ENCODE results near the gene PARM1.

The PARM1 gene

DNA sequence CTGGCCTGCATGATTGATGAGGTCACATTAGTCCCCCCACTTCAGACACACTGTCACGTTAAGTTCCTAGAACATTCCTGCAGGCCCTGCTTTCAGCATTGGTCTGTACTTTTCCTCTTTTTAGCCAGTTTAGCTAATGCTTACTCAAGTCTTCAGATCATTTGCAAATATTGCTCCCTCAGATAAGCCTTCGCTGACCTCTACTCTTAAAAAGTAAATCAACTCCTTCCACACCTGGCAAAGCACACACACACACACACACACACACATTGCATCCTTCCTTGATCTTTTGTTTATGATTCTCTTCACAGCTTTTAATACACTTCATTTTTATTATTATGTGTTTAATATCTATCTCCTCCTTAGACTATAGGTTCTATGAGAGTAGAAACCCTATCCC lies 31.4 kb downstream of the PARM1 start:
- peaks cover 9% of the 10 kb centered on the region for H3K4me1 ChIP-seq (ENCODE audit: insufficient read depth, low read length)
- no peak overlapping the region for H3K9ac ChIP-seq (ENCODE audit: low read length)
- H3K9me3 ChIP-seq (ENCODE audit: low read length) = no peaks in the 10 kb centered on the region
- no peaks in the 10 kb centered on the region for H3K36me3 ChIP-seq (ENCODE audit: insufficient read depth, low read length)
- no peak overlapping the region for H3K4me3 ChIP-seq (ENCODE audit: low read depth in 1 of 2, low read length in 2 of 2)
- H3K27me3 ChIP-seq (ENCODE audit: control insufficient read depth in 1 of 2, insufficient read depth in 2 of 2, low read length in 2 of 2) = no peaks in the 10 kb centered on the region
- H3K27ac ChIP-seq (ENCODE audit: low read depth, low read length) = no peak overlapping the region

DNA sequence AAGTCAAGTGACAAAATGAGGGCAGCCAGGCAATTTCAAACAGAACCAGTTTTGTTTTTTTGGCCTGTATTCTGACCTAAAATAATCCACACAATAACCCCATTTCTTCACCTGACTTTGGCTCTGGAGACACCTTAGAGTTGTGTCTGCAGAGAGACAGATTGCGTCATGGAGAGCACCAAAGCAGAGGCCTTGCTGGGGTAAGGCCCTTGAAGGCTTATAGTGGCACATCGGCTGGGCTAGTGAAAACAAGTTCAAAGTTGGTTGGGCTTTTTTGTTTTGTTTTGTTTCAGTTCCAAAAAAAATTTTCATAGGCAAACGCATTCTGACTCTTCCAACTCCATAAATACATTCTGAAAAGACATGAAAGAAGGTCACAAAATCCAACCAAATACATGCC lies 34.4 kb downstream of the PARM1 start:
- Histone ChIP-seq H3K27me3 (ENCODE audit: control insufficient read depth in 1 of 2, insufficient read depth in 2 of 2, low read length in 2 of 2) (no peaks in the 10 kb centered on the region), H3K36me3 (ENCODE audit: insufficient read depth, low read length) (no peaks in the 10 kb centered on the region), H3K9ac (ENCODE audit: low read length) (no peak overlapping the region), H3K27ac (ENCODE audit: low read depth, low read length) (no peak overlapping the region), H3K4me1 (ENCODE audit: insufficient read depth, low read length) (peaks cover 17% of the 10 kb centered on the region), H3K4me3 (ENCODE audit: low read depth in 1 of 2, low read length in 2 of 2) (no peak overlapping the region), H3K9me3 (ENCODE audit: low read length) (no peaks in the 10 kb centered on the region)

DNA sequence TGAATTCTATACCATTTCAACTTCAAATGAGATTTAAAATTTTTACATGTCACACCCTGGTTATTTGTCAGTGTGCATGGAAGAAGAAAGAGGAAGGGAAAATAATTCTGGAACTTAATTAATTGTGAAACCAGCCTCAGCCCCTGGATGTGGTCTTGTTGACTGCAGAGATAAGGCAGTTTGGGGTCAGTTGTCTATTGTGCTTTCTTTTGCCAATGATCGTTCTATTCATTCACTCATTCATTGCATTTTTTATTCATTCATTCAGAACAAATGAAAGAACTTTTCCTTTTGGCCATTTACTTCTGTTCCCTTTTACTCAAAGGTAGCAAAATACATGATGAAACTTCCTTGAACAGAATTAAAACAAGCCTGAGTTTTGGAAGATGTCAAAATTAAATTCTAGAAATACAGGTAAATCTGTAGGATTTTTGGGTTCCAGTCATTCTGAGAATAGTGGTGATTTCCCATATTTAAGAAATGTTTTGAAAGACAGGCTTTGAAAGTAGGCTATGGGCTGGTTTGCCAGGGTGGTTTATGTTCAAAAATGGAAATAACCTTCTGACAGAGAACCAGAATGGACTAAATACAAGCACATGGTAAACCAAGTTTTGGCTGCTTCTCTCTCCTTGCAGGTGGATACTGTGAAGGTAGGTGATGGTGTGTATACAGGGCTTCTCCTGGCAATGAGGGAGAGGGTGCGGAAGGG lies 35.7 kb downstream of the PARM1 start:
- no peak overlapping the region for H3K9ac ChIP-seq (ENCODE audit: low read length)
- H3K36me3 ChIP-seq (ENCODE audit: insufficient read depth, low read length) = no peaks in the 10 kb centered on the region
- H3K4me1 ChIP-seq (ENCODE audit: insufficient read depth, low read length) = peaks cover 17% of the 10 kb centered on the region
- no peak overlapping the region for H3K27ac ChIP-seq (ENCODE audit: low read depth, low read length)
- no peak overlapping the region for H3K4me3 ChIP-seq (ENCODE audit: low read depth in 1 of 2, low read length in 2 of 2)
- H3K27me3 ChIP-seq (ENCODE audit: control insufficient read depth in 1 of 2, insufficient read depth in 2 of 2, low read length in 2 of 2) = no peaks in the 10 kb centered on the region
- no peaks in the 10 kb centered on the region for H3K9me3 ChIP-seq (ENCODE audit: low read length)

DNA sequence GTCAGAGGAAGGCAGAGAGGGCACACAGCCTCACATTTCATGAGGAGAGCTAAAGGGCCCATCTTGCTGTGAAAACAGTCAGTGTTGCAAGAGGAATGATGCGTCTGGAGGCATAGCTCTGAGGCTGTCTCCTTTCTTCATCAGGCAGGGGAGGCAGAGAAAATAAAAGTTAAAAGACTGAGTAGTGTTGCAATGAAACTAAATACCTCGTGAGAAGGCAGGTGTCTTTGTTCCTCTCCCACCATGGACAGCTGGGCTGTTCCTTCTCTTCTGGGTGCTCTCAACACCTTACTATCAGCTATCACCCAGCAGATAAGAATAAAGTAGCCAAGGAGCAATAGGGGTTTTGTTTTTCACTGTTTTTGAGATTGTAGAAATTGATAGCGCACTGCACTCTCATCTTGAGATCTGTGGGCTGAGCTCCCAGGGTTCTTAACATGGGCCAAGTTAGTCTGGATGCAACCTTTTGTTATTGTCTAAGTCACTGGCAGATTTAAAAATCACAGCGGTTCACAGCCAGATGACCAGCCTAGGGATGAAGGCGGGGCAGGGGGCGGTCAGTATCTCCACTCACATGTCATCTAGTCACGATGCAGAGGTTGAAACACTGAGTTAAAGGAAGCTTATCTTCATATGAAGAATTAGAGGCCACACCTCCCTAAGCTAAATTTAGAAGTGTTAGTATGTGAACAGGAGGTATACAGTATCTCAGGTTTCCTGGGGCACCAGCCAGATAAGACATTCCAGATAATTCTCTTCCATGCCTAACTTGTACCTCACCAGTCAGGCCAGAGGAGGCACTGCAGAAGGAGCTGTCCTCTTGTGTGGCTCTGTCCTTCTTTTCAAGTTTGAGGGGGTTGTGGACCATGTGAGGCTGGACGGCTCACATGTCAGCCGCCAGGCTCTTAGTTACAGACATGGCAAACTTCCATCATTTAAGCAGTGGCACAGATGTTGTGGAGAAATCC lies 36.9 kb downstream of the PARM1 start:
- peaks cover 17% of the 10 kb centered on the region for H3K4me1 ChIP-seq (ENCODE audit: insufficient read depth, low read length)
- no peak overlapping the region for H3K27ac ChIP-seq (ENCODE audit: low read depth, low read length)
- H3K9me3 ChIP-seq (ENCODE audit: low read length) = no peaks in the 10 kb centered on the region
- H3K4me3 ChIP-seq (ENCODE audit: low read depth in 1 of 2, low read length in 2 of 2) = no peak overlapping the region
- no peak overlapping the region for H3K9ac ChIP-seq (ENCODE audit: low read length)
- H3K27me3 ChIP-seq (ENCODE audit: control insufficient read depth in 1 of 2, insufficient read depth in 2 of 2, low read length in 2 of 2) = no peaks in the 10 kb centered on the region
- no peaks in the 10 kb centered on the region for H3K36me3 ChIP-seq (ENCODE audit: insufficient read depth, low read length)

DNA sequence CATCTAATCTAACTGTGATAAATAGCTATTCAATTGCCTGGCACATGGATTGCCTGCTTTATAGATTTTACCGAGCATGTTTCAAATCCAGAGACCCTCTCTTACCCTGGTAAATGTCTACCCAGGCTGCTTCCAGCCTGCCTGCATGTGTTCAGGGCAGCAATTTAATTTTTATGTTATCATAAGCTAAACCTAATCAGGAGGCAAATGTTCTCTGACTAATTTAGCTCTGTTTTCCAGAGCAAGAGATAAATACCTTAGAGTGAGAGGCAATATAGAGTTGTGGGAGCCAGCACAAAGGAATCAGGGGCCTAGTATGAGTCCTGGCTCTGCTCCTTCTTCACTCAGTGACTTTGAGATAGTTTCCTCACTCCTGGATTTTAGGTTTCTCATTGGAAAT lies 37.7 kb downstream of the PARM1 start:
- Histone ChIP-seq H3K27ac (ENCODE audit: low read depth, low read length) (no peak overlapping the region), H3K9ac (ENCODE audit: low read length) (no peak overlapping the region), H3K4me3 (ENCODE audit: low read depth in 1 of 2, low read length in 2 of 2) (no peak overlapping the region), H3K9me3 (ENCODE audit: low read length) (no peaks in the 10 kb centered on the region), H3K36me3 (ENCODE audit: insufficient read depth, low read length) (no peaks in the 10 kb centered on the region), H3K27me3 (ENCODE audit: control insufficient read depth in 1 of 2, insufficient read depth in 2 of 2, low read length in 2 of 2) (no peaks in the 10 kb centered on the region), H3K4me1 (ENCODE audit: insufficient read depth, low read length) (peaks cover 17% of the 10 kb centered on the region)

DNA sequence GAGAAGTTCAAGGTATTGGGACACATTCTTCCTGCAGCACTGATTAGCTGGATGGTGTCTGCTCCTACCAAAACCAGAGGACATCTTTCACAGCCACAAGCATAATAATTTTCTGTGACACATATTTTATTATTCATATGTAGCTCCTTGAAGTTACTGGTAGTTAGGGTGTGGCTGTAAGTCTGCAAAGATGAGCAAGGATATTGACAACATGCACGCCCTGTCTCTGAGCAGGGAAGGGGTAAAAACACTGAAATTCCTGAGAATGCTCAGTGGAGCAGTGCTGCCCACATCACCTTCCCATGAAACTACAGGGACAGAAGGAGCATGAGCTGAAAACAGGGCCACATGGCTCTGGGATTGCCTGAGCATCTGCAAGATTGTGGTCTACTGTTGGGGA lies 38.9 kb downstream of the PARM1 start:
- no peaks in the 10 kb centered on the region for H3K36me3 ChIP-seq (ENCODE audit: insufficient read depth, low read length)
- H3K4me3 ChIP-seq (ENCODE audit: low read depth in 1 of 2, low read length in 2 of 2) = no peak overlapping the region
- no peaks in the 10 kb centered on the region for H3K27me3 ChIP-seq (ENCODE audit: control insufficient read depth in 1 of 2, insufficient read depth in 2 of 2, low read length in 2 of 2)
- H3K9ac ChIP-seq (ENCODE audit: low read length) = no peak overlapping the region
- peaks cover 13% of the 10 kb centered on the region for H3K4me1 ChIP-seq (ENCODE audit: insufficient read depth, low read length)
- no peak overlapping the region for H3K27ac ChIP-seq (ENCODE audit: low read depth, low read length)
- no peaks in the 10 kb centered on the region for H3K9me3 ChIP-seq (ENCODE audit: low read length)

DNA sequence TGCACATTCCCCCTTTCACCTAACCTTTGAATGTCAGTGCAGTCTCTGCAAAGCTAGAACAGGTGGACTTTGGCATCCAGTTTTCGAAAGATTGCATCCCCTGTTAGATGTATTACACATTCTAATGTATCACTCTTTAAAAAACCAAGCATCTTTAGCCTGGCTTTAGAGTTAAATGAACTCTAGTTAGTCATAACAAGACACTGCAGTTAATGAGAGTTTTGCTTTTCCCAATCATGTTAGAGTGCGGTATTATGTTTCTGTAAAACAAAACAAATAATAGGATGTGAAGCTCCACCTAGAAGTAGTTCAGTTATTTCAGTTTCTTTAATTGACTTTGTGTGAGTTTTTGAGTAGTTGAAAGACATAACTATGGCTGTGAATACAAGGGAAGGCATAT lies 42.2 kb downstream of the PARM1 start:
- Histone ChIP-seq H3K27ac (ENCODE audit: low read depth, low read length) (no peak overlapping the region), H3K4me3 (ENCODE audit: low read depth in 1 of 2, low read length in 2 of 2) (no peak overlapping the region), H3K9me3 (ENCODE audit: low read length) (no peaks in the 10 kb centered on the region), H3K9ac (ENCODE audit: low read length) (no peak overlapping the region), H3K4me1 (ENCODE audit: insufficient read depth, low read length) (peaks cover 6% of the 10 kb centered on the region), H3K27me3 (ENCODE audit: control insufficient read depth in 1 of 2, insufficient read depth in 2 of 2, low read length in 2 of 2) (no peaks in the 10 kb centered on the region), H3K36me3 (ENCODE audit: insufficient read depth, low read length) (no peaks in the 10 kb centered on the region)

DNA sequence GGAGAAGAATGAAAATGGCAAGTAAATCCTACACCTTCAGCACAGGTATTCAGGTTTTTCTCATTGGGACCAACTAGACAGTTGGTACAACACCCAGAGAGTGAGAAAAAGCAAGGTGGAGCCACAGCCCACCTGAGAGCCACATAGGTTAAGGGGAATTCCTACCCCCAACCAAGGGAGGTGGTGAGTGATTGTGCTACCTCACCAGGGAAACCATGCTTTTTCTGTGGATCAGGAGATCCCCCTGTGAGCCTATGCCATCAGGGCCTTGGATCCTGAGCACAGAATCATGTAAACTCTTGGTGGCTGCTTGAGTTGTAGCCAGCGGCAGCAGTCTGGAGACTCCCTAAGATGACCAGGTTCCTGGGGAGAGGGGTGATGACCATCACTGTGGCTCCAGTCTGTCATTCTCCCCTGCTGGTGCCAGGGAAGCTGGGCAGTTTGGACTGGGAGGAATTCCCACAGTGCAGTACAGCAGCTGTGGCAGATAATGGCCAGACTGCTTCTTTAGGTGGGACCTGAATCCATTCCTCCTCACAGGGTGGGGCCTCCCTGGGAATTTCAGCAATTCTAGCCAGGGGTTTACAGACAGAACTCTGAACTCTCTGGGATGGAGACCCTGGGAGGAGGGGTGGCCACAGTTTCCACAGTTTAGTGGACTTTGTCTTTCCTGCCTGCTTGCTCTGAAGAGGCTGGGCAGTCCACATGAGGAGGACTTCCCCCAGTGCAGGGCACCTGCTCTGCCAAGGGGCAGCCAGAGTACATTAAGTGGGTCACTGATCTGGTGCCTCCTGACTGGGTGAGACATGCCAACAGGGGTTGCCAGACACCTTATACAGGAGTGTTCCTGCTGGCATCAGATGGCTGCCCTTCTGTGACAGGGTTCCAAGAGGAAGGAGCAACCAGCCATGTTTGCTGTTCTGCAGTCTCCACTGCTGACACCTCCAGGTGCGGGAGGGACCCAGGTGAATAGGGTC lies 43.2 kb downstream of the PARM1 start:
- Histone ChIP-seq H3K27ac (ENCODE audit: low read depth, low read length) (no peak overlapping the region), H3K9me3 (ENCODE audit: low read length) (no peaks in the 10 kb centered on the region), H3K4me3 (ENCODE audit: low read depth in 1 of 2, low read length in 2 of 2) (no peak overlapping the region), H3K36me3 (ENCODE audit: insufficient read depth, low read length) (no peaks in the 10 kb centered on the region), H3K27me3 (ENCODE audit: control insufficient read depth in 1 of 2, insufficient read depth in 2 of 2, low read length in 2 of 2) (no peaks in the 10 kb centered on the region), H3K9ac (ENCODE audit: low read length) (no peak overlapping the region), H3K4me1 (ENCODE audit: insufficient read depth, low read length) (no peaks in the 10 kb centered on the region)

DNA sequence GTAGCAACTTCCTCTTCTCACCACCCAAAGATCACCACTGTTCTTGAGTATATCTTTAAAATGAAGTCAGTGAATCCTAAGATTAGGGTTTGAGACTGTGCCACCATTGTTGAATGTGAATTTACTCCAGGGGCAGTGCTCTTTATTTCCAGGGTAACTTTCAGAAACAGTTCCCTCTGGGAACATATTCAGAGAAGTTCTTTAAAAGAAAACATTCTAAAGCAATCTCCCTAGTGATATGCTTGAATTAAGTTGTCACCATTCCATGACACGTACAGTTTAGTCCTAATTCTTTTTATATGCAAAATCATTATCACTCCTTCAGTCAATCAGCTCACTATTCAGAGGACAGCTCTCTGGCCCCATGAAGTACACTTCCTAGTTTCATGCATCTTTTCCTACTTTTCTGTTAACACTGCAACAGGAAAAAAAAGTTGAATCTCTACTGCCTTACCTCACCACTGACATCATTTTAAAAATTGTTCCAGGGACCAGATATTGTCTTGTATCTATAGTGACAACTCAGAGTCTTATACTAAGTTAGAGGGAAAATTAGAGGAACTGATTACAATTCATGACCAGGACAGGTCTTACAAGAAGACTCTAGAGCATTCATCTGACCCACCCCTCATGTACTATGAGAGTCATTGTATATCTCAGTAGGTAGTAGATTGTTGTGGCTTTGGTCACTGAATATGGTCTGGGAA lies 49.8 kb downstream of the PARM1 start:
- H3K9me3 ChIP-seq (ENCODE audit: low read length) = no peaks in the 10 kb centered on the region
- H3K27ac ChIP-seq (ENCODE audit: low read depth, low read length) = no peak overlapping the region
- H3K9ac ChIP-seq (ENCODE audit: low read length) = no peak overlapping the region
- no peaks in the 10 kb centered on the region for H3K27me3 ChIP-seq (ENCODE audit: control insufficient read depth in 1 of 2, insufficient read depth in 2 of 2, low read length in 2 of 2)
- H3K36me3 ChIP-seq (ENCODE audit: insufficient read depth, low read length) = no peaks in the 10 kb centered on the region
- H3K4me3 ChIP-seq (ENCODE audit: low read depth in 1 of 2, low read length in 2 of 2) = no peak overlapping the region
- H3K4me1 ChIP-seq (ENCODE audit: insufficient read depth, low read length) = no peaks in the 10 kb centered on the region

DNA sequence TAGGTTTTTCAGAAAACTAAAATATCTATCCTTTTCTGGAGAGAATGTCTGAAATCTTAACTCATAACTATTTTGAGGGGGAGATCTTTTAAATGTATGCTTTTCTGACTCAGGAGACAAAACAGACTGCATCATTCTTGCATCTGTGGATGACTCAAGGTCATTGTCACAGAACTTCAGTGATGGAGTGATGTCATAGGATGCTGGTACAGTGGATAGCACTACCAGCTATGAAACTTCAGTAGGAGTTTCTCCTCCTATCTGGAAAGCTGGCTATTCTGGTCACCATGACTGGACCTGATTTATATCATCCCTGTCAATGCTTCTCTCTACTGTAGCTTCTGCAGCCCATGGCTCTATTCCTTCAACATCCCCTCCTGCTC lies 50.3 kb downstream of the PARM1 start:
- no peaks in the 10 kb centered on the region for H3K27me3 ChIP-seq (ENCODE audit: control insufficient read depth in 1 of 2, insufficient read depth in 2 of 2, low read length in 2 of 2)
- no peak overlapping the region for H3K9ac ChIP-seq (ENCODE audit: low read length)
- no peaks in the 10 kb centered on the region for H3K4me1 ChIP-seq (ENCODE audit: insufficient read depth, low read length)
- H3K4me3 ChIP-seq (ENCODE audit: low read depth in 1 of 2, low read length in 2 of 2) = no peak overlapping the region
- no peaks in the 10 kb centered on the region for H3K36me3 ChIP-seq (ENCODE audit: insufficient read depth, low read length)
- H3K27ac ChIP-seq (ENCODE audit: low read depth, low read length) = no peak overlapping the region
- no peaks in the 10 kb centered on the region for H3K9me3 ChIP-seq (ENCODE audit: low read length)

All from muscle layer of colon (tissue), 2 donors.